Upper lobe of left lung (tissue), 6 donors: ENCODE data around the gene OR51G1. TPM values are rescaled to one million over a fixed set of nuclear protein-coding genes. Genes with fewer than 3 reads are reported as not detected.

Experiments used
- ATAC-seq, 2 donors: fragments of 200-7000 bp; cut with Tn5 transposase; one replicate each; pipeline ENCODE4 v1.9.1; 2022; ENCODE audit warnings: mild to moderate bottlenecking in 2 of 2, moderate library complexity in 2 of 2; ENCODE audit not compliant: low FRiP score in 2 of 2
- DNase-seq, 2 donors: peaks; one replicate each; pipeline ENCODE4 v3.0.0-alpha.2; 2019 to 2020
- H3K27ac ChIP-seq, 4 donors: fragments of 200-600 bp; sonication (generic); one replicate each; pipeline ENCODE4 v1.5.1; 2016 to 2019
- H3K27me3 ChIP-seq, 4 donors: fragments of 200-600 bp; sonication (generic); one replicate each; pipeline ENCODE4 v1.5.1; 2017 to 2019
- H3K36me3 ChIP-seq, 4 donors: fragments of 200-600 bp; sonication (generic); one replicate each; pipeline ENCODE4 v1.5.1; 2016 to 2019
- H3K4me1 ChIP-seq, 4 donors: fragments of 200-600 bp; sonication (generic); one replicate each; pipeline ENCODE4 v1.5.1; 2018 to 2019
- H3K4me3 ChIP-seq, 4 donors: fragments of 200-600 bp; sonication (generic); one replicate each; pipeline ENCODE4 v1.5.1; 2017 to 2019; ENCODE audit warnings: mild to moderate bottlenecking in 2 of 4, moderate library complexity in 1 of 4
- H3K9me3 ChIP-seq, 4 donors: fragments of 200-600 bp; sonication (generic); one replicate each; pipeline ENCODE4 v1.5.1; 2018 to 2019
- EP300 ChIP-seq, 4 donors: sonication (generic); formaldehyde crosslinking; IDR thresholded peaks; one replicate each; pipeline ENCODE4 v1.5.1; 2017; ENCODE audit warnings: antibody characterized with exemption in 4 of 4, control low read depth in 2 of 4
- POLR2A ChIP-seq, 4 donors: fragments of 450-650 bp; IDR thresholded peaks; one replicate each; pipeline ENCODE4 v1.5.1; 2016 to 2017; ENCODE audit warnings: antibody characterized with exemption in 4 of 4, mild to moderate bottlenecking in 2 of 4
- POLR2AphosphoS5 ChIP-seq, 2 donors: sonication (generic); formaldehyde crosslinking; IDR thresholded peaks; one replicate each; pipeline ENCODE4 v1.5.1; 2017; ENCODE audit warnings: antibody characterized with exemption in 2 of 2
- WGBS, 2 donors: methylation state at CpG; one replicate each; pipeline ENCODE4 v1.1.5; 2017 to 2018; 5-methylcytosine and 5-hydroxymethylcytosine counted together
- total RNA-seq, 6 donors: library from RNA; depleted of rRNA in 4 of 6; stranded (reverse); fragments of >200 nt in 4 of 6; gene quantifications; one replicate each; pipeline versions ENCODE4 v1.1.0 to v1.2.1, GENCODE V29; 2016 to 2021
- TF ChIP-seq, protein P1 (sequence below), 6 experiments: fragments of 450-650 bp in 4 of 6; fragments of 200-600 bp in 2 of 6; sonication (generic) in 2 of 6; IDR thresholded peaks; one replicate each; pipeline ENCODE4 v1.5.1; 2016 to 2019; ENCODE audit warnings: antibody characterized with exemption in 6 of 6
- donor health status: DM: no; HTN: no; CAD: no; lungs with moderate emphysema.
- donor health status: DM: no; HTN: yes; CAD: no; lungs with severe emphysema.

The OR51G1 gene
- total RNA-seq, 6 donors from 2014 or later, result not detected

GRCh38 chr11:4936745-4937144, 12.6 kb upstream of the OR51G1 start:
- no peak overlapping the region for H3K4me3 ChIP-seq
- no peak for ATAC-seq
- no peak for DNase-seq
- H3K36me3 ChIP-seq, result no peaks in the 10 kb centered on the region
- H3K9me3 ChIP-seq, result no peaks in the 10 kb centered on the region
- no peaks in the 10 kb centered on the region for H3K27me3 ChIP-seq
- no peak overlapping the region for H3K27ac ChIP-seq
- H3K4me1 ChIP-seq, result no peaks in the 10 kb centered on the region
- WGBS, 2 donors, result 75 to 77% methylated on average over 3 of the region's 3 CpGs
- no peak for TF ChIP-seq EP300 (IDR thresholded peaks at IDR 0.05)
- no peak for TF ChIP-seq POLR2AphosphoS5 (IDR thresholded peaks at IDR 0.05)
- no peak for TF ChIP-seq POLR2A (IDR thresholded peaks at IDR 0.05)
- TF ChIP-seq, protein P1, sequence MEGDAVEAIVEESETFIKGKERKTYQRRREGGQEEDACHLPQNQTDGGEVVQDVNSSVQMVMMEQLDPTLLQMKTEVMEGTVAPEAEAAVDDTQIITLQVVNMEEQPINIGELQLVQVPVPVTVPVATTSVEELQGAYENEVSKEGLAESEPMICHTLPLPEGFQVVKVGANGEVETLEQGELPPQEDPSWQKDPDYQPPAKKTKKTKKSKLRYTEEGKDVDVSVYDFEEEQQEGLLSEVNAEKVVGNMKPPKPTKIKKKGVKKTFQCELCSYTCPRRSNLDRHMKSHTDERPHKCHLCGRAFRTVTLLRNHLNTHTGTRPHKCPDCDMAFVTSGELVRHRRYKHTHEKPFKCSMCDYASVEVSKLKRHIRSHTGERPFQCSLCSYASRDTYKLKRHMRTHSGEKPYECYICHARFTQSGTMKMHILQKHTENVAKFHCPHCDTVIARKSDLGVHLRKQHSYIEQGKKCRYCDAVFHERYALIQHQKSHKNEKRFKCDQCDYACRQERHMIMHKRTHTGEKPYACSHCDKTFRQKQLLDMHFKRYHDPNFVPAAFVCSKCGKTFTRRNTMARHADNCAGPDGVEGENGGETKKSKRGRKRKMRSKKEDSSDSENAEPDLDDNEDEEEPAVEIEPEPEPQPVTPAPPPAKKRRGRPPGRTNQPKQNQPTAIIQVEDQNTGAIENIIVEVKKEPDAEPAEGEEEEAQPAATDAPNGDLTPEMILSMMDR (IDR thresholded peaks at IDR 0.05), result no peak

DNA sequence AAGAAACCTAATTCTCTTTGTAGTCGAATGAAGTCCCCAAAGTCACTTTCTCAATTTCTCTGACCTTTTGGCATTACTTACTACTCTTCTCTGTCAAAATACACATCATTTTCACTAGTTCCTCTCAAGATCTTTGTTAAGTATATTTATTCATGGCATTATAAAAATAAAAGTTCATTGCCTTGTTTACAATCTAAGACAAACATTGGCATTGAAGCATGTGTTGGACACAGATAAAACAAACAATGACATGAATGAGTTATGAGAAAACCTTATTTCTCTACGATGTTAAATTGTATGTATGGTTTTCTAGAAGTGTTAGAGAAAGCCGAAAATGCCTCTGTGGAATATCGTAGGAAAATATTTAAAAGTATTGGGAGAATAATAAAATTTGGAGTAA, 8.6 kb upstream of the OR51G1 start:
- DNase-seq (no peak), ATAC-seq (no peak)
- no peaks in the 10 kb centered on the region for H3K27me3 ChIP-seq
- TF ChIP-seq, protein P1 (IDR thresholded peaks at IDR 0.05), result no peak
- no peak for TF ChIP-seq POLR2A (IDR thresholded peaks at IDR 0.05)
- no peak for TF ChIP-seq POLR2AphosphoS5 (IDR thresholded peaks at IDR 0.05)
- TF ChIP-seq EP300 (IDR thresholded peaks at IDR 0.05), result no peak
- H3K9me3 ChIP-seq, result no peaks in the 10 kb centered on the region
- H3K27ac ChIP-seq, result no peak overlapping the region
- no peaks in the 10 kb centered on the region for H3K36me3 ChIP-seq
- H3K4me1 ChIP-seq, result no peaks in the 10 kb centered on the region
- 75% methylated on average over 4 of the region's 4 CpGs for WGBS, 2 donors
- no peak overlapping the region for H3K4me3 ChIP-seq

DNA sequence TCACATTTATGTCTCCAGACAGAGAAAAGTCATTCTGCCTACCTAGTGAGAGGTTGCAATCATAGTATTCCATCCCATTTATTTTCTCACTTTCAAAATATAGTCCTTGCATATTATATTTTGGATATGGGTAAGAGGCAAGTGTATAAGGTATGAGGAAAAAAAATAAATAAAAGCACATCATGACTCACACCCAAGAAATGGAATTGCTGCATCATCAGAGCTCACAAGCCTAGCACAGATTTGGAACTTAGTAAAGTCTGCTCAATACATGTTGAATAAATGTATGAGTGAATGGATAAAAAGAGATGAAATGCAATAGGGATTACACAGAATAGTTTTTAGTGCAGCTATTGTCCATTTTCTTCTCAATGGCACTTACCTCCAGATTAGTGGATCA, 2.5 kb upstream of the OR51G1 start:
- Histone ChIP-seq H3K9me3 (no peaks in the 10 kb centered on the region), H3K36me3 (no peaks in the 10 kb centered on the region), H3K27me3 (no peaks in the 10 kb centered on the region), H3K4me1 (no peaks in the 10 kb centered on the region), H3K27ac (no peak overlapping the region), H3K4me3 (no peak overlapping the region)
- no peak for DNase-seq
- ATAC-seq, result no peak
- TF ChIP-seq, protein P1 (IDR thresholded peaks at IDR 0.05), result no peak
- TF ChIP-seq POLR2A (IDR thresholded peaks at IDR 0.05) (no peak), POLR2AphosphoS5 (IDR thresholded peaks at IDR 0.05) (no peak), EP300 (IDR thresholded peaks at IDR 0.05) (no peak)

DNA sequence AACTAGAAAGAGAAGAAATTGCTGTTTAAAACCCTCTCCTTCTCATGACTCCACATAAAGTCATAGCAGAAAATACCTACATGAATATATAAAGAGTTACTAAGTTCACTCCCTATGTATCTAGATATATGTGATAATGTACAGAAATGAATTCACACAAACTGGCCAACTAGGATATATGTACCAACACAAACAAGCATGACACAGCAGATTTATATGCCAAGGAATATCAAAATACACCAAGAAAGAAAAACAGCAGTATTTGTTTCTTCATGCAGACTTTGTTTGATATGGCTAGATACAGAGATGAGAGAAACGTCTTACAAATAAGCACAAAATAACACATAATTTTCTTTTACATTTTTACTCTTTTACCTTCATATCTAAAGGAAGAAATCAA, 1.8 kb downstream of the OR51G1 start:
- Histone ChIP-seq H3K36me3 (no peaks in the 10 kb centered on the region), H3K27ac (no peak overlapping the region), H3K4me1 (no peaks in the 10 kb centered on the region), H3K27me3 (no peaks in the 10 kb centered on the region), H3K9me3 (no peaks in the 10 kb centered on the region), H3K4me3 (no peak overlapping the region)
- TF ChIP-seq, protein P1 (IDR thresholded peaks at IDR 0.05), result no peak
- no peak for TF ChIP-seq EP300 (IDR thresholded peaks at IDR 0.05)
- TF ChIP-seq POLR2A (IDR thresholded peaks at IDR 0.05), result no peak
- no peak for TF ChIP-seq POLR2AphosphoS5 (IDR thresholded peaks at IDR 0.05)
- no peak for ATAC-seq
- WGBS, 2 donors, result 51 to 65% methylated on average over 1 of the region's 1 CpG
- no peak for DNase-seq

DNA sequence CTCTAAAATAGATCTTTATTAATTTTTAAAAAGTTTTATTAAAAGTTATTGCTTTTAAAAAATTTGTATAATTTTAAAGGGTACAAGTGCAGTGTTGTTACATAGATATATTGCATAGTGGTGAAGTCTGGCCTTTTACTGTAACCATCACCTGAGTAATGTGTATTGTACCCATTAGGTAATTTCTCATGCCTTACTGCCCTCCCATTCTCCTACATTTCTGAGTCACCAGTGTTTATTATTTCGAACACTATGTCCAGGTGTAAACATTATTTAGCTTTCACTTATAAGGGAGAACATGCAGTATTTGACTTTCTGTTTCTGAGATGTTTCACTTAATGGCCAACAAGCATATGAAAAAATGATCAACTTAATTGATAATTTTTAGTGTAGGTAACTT, 2.3 kb downstream of the OR51G1 start:
- ATAC-seq (no peak), DNase-seq (no peak)
- Histone ChIP-seq H3K9me3 (no peaks in the 10 kb centered on the region), H3K4me1 (no peaks in the 10 kb centered on the region), H3K27ac (no peak overlapping the region), H3K27me3 (no peaks in the 10 kb centered on the region), H3K4me3 (no peak overlapping the region), H3K36me3 (no peaks in the 10 kb centered on the region)
- 52 to 70% methylated on average over 1 of the region's 1 CpG for WGBS, 2 donors
- no peak for TF ChIP-seq EP300 (IDR thresholded peaks at IDR 0.05)
- no peak for TF ChIP-seq POLR2A (IDR thresholded peaks at IDR 0.05)
- TF ChIP-seq, protein P1 (IDR thresholded peaks at IDR 0.05), result no peak
- TF ChIP-seq POLR2AphosphoS5 (IDR thresholded peaks at IDR 0.05), result no peak
